Calu3 (cell line): ENCODE results near the gene AKT3. TPM values are rescaled to one million over a fixed set of nuclear protein-coding genes. Genes with fewer than 3 reads are reported as not detected.
A peak's percentile ranks its signal among the peaks of the same experiment; 100 is the strongest.

Source experiments
- BruUV-seq: library from RNA; stranded (reverse); fragments of 400-500 nt; replicated peaks from 2 replicates; lab custom pipeline; 2021; lab: Mats Ljungman, UMichigan
- CTCF ChIA-PET: fragments of 300-600 bp; sonication (Branson Sonifier 250); formaldehyde crosslinking; loops from one replicate; lab custom pipeline; 2022; ENCODE audit warnings: antibody characterized with exemption; lab: Charles Lee
- DNase-seq: peaks from one replicate; pipeline ENCODE4 v3.0.0; 2022
- H3K27ac Mint-ChIP-seq: one replicate; pipeline ENCODE4 v1.8.0; 2022; ENCODE audit warnings: mixed read lengths; ENCODE audit not compliant: unreplicated experiment
- H3K27me3 Mint-ChIP-seq: one replicate; pipeline ENCODE4 v1.8.0; 2022; ENCODE audit warnings: mixed read lengths; ENCODE audit not compliant: unreplicated experiment
- H3K36me3 Mint-ChIP-seq: one replicate; pipeline ENCODE4 v1.8.0; 2022; ENCODE audit warnings: mild to moderate bottlenecking, moderate library complexity, mixed read lengths; ENCODE audit not compliant: insufficient read depth, unreplicated experiment
- H3K4me1 Mint-ChIP-seq: one replicate; pipeline ENCODE4 v1.8.0; 2022; ENCODE audit warnings: mild to moderate bottlenecking, low read depth, mixed read lengths; ENCODE audit not compliant: unreplicated experiment
- H3K4me3 Mint-ChIP-seq: one replicate; pipeline ENCODE4 v1.8.0; 2022; ENCODE audit warnings: mild to moderate bottlenecking, low read depth, moderate library complexity, mixed read lengths; ENCODE audit not compliant: unreplicated experiment
- H3K9me3 Mint-ChIP-seq: one replicate; pipeline ENCODE4 v1.8.0; 2022; ENCODE audit warnings: low read depth, mixed read lengths; ENCODE audit not compliant: unreplicated experiment
- CTCF ChIP-seq: fragments of 200-600 bp; IDR thresholded peaks from one replicate; pipeline ENCODE4 v1.8.0; 2022; ENCODE audit warnings: antibody characterized with exemption; ENCODE audit not compliant: unreplicated experiment
- intact Hi-C: fragments of 100-400 bp; cut with micrococcal nuclease; formaldehyde crosslinking; loops from one replicate; pipeline ENCODE4 v1.10.0; 2022; ENCODE audit not compliant: unreplicated experiment
- total RNA-seq: library from RNA; stranded (reverse); gene quantifications from 2 replicates; pipeline ENCODE4 v1.2.3, GENCODE V29; 2022

AKT3 gene
- total RNA-seq, 1 experiment from 2014 or later = 81.2 TPM

- intact Hi-C loops = no loop called here
- Mint-ChIP-seq H3K27me3 (no peaks in the 10 kb centered on the region), H3K9me3 (no peaks in the 10 kb centered on the region), H3K36me3 (peaks cover 10% of the 10 kb centered on the region), H3K4me1 (no peaks in the 10 kb centered on the region), H3K27ac (peak overlapping the region; percentile 30), H3K4me3 (no peak overlapping the region)
- TF ChIP-seq CTCF = no peak
- CTCF ChIA-PET = no interaction called here
- BruUV-seq = no TSS peak
- no peak for DNase-seq
Measured at GRCh38 chr1:243496187-243496646, 353.8 kb downstream of the AKT3 start.

DNA sequence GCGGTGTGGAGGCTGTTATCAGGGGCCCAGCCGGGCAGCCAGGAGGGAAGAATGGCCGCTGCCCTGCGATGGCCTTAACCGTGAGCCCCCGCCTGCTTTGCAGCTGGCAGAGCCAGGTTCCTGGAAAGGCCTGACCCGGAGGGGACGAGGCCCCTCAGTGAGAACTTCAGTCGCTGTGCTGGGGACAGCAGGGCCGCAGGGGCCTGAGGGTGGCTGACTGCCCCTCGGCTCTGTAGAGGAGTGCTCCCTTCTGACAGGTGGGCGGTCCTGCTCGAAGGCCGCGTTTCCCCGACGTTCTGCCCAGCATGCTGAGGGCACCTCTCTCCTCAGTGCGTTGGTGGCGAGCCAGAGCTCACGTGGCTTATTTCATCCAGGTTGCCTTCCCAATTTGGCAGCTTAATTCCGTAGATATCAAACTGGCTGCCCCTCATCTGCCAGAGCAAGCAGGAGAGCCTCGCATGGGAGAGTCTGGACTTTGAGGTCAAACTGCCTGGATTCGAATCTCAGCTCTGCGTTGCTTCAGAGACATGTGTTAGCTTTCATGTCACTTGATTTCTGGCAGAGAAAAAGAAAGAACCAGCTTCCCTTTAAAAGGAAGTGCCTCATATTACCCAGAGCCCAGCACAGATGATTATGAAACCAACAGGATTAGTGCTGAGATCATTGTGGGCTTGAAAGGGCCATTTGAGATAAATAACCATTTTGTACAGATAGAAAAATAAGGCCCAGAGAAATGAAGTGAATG lies 354.4 kb downstream of the AKT3 start:
- CTCF ChIA-PET = no interaction called here
- no peak overlapping the region for H3K4me3 Mint-ChIP-seq
- peaks cover 12% of the 10 kb centered on the region for H3K36me3 Mint-ChIP-seq
- no peaks in the 10 kb centered on the region for H3K4me1 Mint-ChIP-seq
- no peak for TF ChIP-seq CTCF
- H3K27me3 Mint-ChIP-seq = no peaks in the 10 kb centered on the region
- BruUV-seq = no TSS peak
- no peak for DNase-seq
- peak overlapping the region; percentile 30 for H3K27ac Mint-ChIP-seq
- no peaks in the 10 kb centered on the region for H3K9me3 Mint-ChIP-seq
- intact Hi-C loops = no loop called here

- intact Hi-C loops = no loop called here
- no peaks in the 10 kb centered on the region for H3K9me3 Mint-ChIP-seq
- H3K36me3 Mint-ChIP-seq = peaks cover 14% of the 10 kb centered on the region
- H3K27me3 Mint-ChIP-seq = no peaks in the 10 kb centered on the region
- no TSS peak for BruUV-seq
- CTCF ChIA-PET = no interaction called here
- DNase-seq = no peak
- H3K4me3 Mint-ChIP-seq = no peak overlapping the region
- H3K27ac Mint-ChIP-seq = no peak overlapping the region
- H3K4me1 Mint-ChIP-seq = no peaks in the 10 kb centered on the region
- no peak for TF ChIP-seq CTCF
Measured at GRCh38 chr1:243494741-243495431, 355.2 kb downstream of the AKT3 start.

DNA sequence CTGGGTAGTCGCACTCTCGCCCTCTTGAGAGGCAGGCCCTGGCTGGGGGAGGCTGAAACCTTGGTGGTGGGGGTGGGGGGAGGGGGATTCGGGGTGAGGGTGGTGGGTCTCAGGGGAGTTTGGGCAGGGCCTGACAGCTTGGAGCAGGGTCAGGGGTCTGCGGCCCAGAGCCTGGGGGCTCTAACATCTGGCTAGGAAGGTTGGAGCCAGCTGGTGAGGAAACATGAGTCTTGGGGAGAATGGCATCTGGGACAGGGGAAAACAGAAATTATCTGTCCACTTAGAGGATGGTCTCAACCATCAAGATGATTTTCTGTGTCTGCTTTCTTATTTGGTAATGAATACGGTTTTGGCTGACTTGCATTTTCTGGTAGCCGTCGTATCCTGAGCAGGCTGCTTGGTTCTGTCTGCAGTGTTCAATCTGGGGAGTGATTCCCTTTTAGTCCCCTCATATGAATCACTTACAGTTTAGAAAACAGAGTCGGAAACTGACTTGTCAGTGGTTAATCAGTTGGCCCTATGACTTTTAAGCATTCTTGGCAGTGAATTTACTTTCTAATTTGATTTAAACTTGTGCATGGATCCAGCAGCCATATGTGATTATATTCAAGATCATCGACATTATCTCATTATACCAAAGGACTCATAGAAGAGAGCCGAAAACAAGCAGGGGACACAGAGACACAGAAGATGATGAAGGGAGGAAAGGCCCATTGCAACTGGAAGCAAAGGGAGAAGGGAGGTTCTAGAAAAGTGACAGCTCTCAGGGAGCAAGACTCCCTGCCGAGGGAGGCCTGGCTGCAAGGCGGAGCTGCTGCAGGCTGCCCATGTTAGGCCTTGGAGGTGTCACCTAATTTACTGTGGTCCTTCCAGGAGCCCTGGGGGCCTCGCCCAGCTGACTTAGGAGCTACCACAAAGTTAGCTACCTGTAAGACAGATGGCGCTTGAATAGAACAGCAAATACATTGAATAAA lies 356.6 kb downstream of the AKT3 start:
- no TSS peak for BruUV-seq
- Mint-ChIP-seq H3K9me3 (no peaks in the 10 kb centered on the region), H3K27ac (no peak overlapping the region), H3K4me3 (no peak overlapping the region), H3K36me3 (peaks cover 23% of the 10 kb centered on the region), H3K4me1 (no peaks in the 10 kb centered on the region), H3K27me3 (no peaks in the 10 kb centered on the region)
- TF ChIP-seq CTCF = no peak
- CTCF ChIA-PET = interaction anchor here (1.3 kb wide), 1 partner anchor 149 kb away, joined by 3 read pairs; no protein-coding TSS in a partner anchor
- DNase-seq = no peak
- intact Hi-C loops = no loop called here
